ENCODE data around the gene STX19. TPM values are rescaled to one million over a fixed set of nuclear protein-coding genes. Genes with fewer than 3 reads are reported as not detected.
"Not testable (repeated sequence)": the region's sequence is repeated elsewhere in the genome, so short reads cannot be mapped to it uniquely, and the experiment has no call there.

The STX19 gene
- polyA plus RNA-seq, 4 donors = 0.56 to 13.6 (median 4.3) TPM

DNA sequence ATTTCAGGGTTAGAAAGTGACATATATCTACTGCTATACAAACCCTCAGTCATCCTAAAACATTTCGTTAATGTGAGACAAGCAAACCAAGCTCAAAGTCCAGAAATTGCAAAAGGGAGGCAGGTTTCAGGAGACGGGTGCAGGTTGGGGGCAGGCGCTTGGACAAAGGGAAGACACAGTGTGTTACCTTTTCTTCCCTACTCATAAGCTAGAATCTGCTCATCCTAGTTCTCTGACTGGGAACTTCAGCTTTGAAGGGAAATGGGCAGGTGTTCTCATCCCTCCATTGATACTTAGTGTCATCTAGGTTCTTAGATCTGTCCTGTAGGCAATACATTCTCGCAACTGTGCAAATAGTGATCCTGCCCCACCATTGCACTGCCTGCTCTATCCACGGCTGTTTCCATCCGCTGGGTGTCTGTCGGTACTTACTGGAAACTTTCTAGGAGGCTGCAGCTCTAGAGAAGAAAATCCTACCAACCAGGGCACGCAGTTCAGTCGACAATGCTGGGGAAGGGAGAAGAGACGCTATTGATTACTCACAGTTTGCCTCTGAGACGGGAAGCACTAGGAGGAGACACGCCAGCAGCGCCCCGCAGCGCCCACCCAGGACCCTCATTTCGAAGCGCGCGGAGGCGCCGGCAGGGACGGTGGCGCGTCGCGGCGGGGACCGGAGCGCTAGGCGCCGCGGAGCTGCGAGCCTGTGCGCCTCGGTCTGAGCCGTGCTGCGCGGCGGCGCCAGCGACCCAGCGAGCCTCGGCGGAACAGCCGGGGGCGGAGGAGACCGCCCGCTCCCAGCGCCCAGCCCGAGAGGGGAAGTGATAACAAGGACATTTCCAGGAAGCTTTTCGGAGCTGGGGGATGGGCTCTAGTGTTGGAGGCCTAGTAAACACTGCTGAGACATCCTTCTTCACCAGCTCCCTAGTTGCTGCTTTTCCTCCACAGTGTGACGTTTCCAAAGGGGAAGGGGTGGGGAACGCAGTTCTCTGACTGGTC lies 55.0 kb downstream of the STX19 start, which contains the start of gene PROS1:
Gene PROS1, minus strand, starts transcription at position 766 of the 996 bp plus-strand sequence. Its CDS starts 147 bp downstream, at position 619.
- H3K27me3 ChIP-seq (ENCODE audit: control insufficient read depth in 3 of 3, insufficient read depth in 3 of 3, low read length in 3 of 3) = peaks cover 0 to 3% (median 0%) of the 10 kb centered on the region in 3 donors
- DNase-seq (peak; percentile 66 to 93), FAIRE-seq (no peak)
- no peaks in the 10 kb centered on the region for H3K36me3 ChIP-seq (ENCODE audit: control insufficient read depth in 3 of 3, insufficient read depth in 2 of 3, low read depth in 1 of 3, low read length in 3 of 3)
- peak within 1 kb of the TSS; percentile 66 to 96 (median 78) for H3K27ac ChIP-seq (ENCODE audit: low read depth in 1 of 3, low read length in 2 of 3)
- peaks cover 0 to 7% (median 0%) of the 10 kb centered on the region in 3 donors for H3K4me1 ChIP-seq (ENCODE audit: control insufficient read depth in 3 of 3, insufficient read depth in 2 of 3, low read depth in 1 of 3, low read length in 2 of 3)
- peak within 1 kb of the TSS; percentile 14 to 63 (median 46) for H3K4me3 ChIP-seq (ENCODE audit: low read depth in 1 of 3, low read length in 3 of 3)
- H3K9me3 ChIP-seq (ENCODE audit: control insufficient read depth in 2 of 2, insufficient read depth in 1 of 2, low read depth in 1 of 2, low read length in 1 of 2) = no peaks in the 10 kb centered on the region
- WGBS, 3 donors = 1% methylated on average over 50 to 53 of the region's 53 CpGs

DNA sequence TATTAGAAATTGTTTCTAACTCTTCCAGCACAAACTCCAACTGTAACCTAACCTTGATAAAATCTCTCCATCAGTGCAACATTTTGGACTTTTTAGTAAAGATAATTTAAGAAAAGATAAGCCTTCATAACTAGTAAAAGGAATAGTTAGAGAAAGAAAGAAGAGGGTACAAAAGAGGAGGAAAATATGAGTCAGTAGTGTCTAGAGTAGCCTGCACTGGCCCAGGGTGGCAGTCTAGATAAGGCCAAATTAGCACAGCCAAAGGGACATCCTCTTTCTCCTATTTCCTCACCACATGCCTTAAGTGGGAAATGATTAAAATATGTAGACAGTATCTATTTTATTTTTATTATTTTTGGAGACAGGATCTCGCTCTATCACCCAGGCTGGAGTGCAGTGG lies 58.4 kb downstream of the STX19 start:
- peaks cover 0 to 7% (median 0%) of the 10 kb centered on the region in 3 donors for H3K4me1 ChIP-seq (ENCODE audit: control insufficient read depth in 3 of 3, insufficient read depth in 2 of 3, low read depth in 1 of 3, low read length in 2 of 3)
- H3K9me3 ChIP-seq (ENCODE audit: control insufficient read depth in 2 of 2, insufficient read depth in 1 of 2, low read depth in 1 of 2, low read length in 1 of 2) = no peaks in the 10 kb centered on the region
- no peak overlapping the region for H3K27ac ChIP-seq (ENCODE audit: low read depth in 1 of 3, low read length in 2 of 3)
- DNase-seq (no peak), FAIRE-seq (no peak)
- WGBS, 3 donors = 84 to 100% (median 94%) methylated on average over 1 of the region's 1 CpG
- no peaks in the 10 kb centered on the region for H3K36me3 ChIP-seq (ENCODE audit: control insufficient read depth in 3 of 3, insufficient read depth in 2 of 3, low read depth in 1 of 3, low read length in 3 of 3)
- no peak overlapping the region for H3K4me3 ChIP-seq (ENCODE audit: low read depth in 1 of 3, low read length in 3 of 3)
- no peaks in the 10 kb centered on the region for H3K27me3 ChIP-seq (ENCODE audit: control insufficient read depth in 3 of 3, insufficient read depth in 3 of 3, low read length in 3 of 3)

DNA sequence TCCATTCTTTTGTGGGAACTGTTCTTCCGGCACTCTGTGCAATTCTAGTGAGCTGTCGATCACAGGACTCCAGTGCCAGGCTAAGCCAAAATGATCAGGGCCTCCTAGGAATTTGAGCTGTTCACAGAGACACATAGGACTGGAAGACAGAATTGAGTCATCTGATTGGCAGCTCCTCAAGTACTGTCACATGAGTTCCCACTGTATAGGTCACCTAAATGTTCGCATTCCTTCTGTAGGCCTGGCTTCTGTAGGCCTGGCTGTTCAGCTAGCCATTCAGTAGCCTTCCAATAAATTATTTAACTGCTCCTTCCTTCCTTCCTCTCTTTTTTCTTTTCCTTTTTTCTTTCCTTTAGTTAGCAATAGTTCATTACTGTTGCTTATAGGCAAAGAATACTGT lies 59.0 kb downstream of the STX19 start:
- H3K9me3 ChIP-seq (ENCODE audit: control insufficient read depth in 2 of 2, insufficient read depth in 1 of 2, low read depth in 1 of 2, low read length in 1 of 2) = no peaks in the 10 kb centered on the region
- no peak overlapping the region for H3K4me3 ChIP-seq (ENCODE audit: low read depth in 1 of 3, low read length in 3 of 3)
- H3K36me3 ChIP-seq (ENCODE audit: control insufficient read depth in 3 of 3, insufficient read depth in 2 of 3, low read depth in 1 of 3, low read length in 3 of 3) = no peaks in the 10 kb centered on the region
- FAIRE-seq = no peak
- WGBS, 3 donors = 66 to 79% (median 67%) methylated on average over 3 of the region's 3 CpGs
- DNase-seq = no peak
- H3K27ac ChIP-seq (ENCODE audit: low read depth in 1 of 3, low read length in 2 of 3) = no peak overlapping the region
- H3K27me3 ChIP-seq (ENCODE audit: control insufficient read depth in 3 of 3, insufficient read depth in 3 of 3, low read length in 3 of 3) = no peaks in the 10 kb centered on the region
- H3K4me1 ChIP-seq (ENCODE audit: control insufficient read depth in 3 of 3, insufficient read depth in 2 of 3, low read depth in 1 of 3, low read length in 2 of 3) = peaks cover 0 to 7% (median 0%) of the 10 kb centered on the region in 3 donors

DNA sequence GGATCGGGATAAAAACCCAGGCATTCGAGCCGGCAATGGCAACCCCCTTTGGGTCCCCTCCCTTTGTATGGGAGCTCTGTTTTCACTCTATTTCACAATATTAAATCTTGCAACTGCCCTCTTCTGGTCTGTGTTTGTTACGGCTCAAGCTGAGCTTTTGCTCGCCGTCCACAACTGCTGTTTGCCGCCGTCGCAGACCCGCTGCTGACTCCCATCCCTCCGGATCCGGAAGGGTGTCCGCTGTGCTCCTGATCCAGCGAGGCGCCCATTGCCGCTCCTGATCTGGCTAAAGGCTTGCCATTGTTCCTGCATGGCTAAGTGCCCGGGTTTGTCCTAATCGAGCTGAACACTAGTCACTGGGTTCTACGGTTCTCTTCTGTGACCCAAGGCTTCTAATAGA lies 63.3 kb downstream of the STX19 start:
- not testable (repeated sequence) for H3K27me3 ChIP-seq (ENCODE audit: control insufficient read depth in 3 of 3, insufficient read depth in 3 of 3, low read length in 3 of 3); H3K4me1 ChIP-seq (ENCODE audit: control insufficient read depth in 3 of 3, insufficient read depth in 2 of 3, low read depth in 1 of 3, low read length in 2 of 3); H3K4me3 ChIP-seq (ENCODE audit: low read depth in 1 of 3, low read length in 3 of 3); H3K36me3 ChIP-seq (ENCODE audit: control insufficient read depth in 3 of 3, insufficient read depth in 2 of 3, low read depth in 1 of 3, low read length in 3 of 3); H3K27ac ChIP-seq (ENCODE audit: low read depth in 1 of 3, low read length in 2 of 3); H3K9me3 ChIP-seq (ENCODE audit: control insufficient read depth in 2 of 2, insufficient read depth in 1 of 2, low read depth in 1 of 2, low read length in 1 of 2); DNase-seq; FAIRE-seq
- WGBS, 3 donors = 94 to 96% (median 96%) methylated on average over 19 of the region's 19 CpGs

Other genes with a start within 250 kb of the STX19 start
- gene PROS1, start 54.7 kb downstream of the STX19 start, polyA plus RNA-seq = 10 to 100 TPM in 2 of 4 donors, 1 to 10 TPM in 2; 1.1 to 68.0 (median 14.1) TPM
- gene ARL13B, start 48.4 kb downstream of the STX19 start, polyA plus RNA-seq = 1 to 10 TPM; 1.3 to 5.9 (median 2.7) TPM
- 1 to 10 TPM; 1.6 to 5.5 (median 3.4) TPM for gene DHFR2, start 34.3 kb upstream of the STX19 start, polyA plus RNA-seq
- 10 to 100 TPM in 1 of 4 donors, 1 to 10 TPM in 3; 4.9 to 12.7 (median 7.8) TPM for gene NSUN3, start 34.5 kb upstream of the STX19 start, polyA plus RNA-seq

All from small intestine (tissue), 7 donors.